HCT116 (cell line): ENCODE measurements around the gene SRPK3. TPM values are rescaled to one million over a fixed set of nuclear protein-coding genes. Genes with fewer than 3 reads are reported as not detected.

Source experiments
- ATAC-seq: fragments of 200-7000 bp; cut with Tn5 transposase; 2 replicates; pipeline ENCODE4 v1.9.1; 2020; ENCODE audit warnings: mild to moderate bottlenecking, moderate library complexity
- BruUV-seq: library from RNA; stranded (reverse); fragments of 400-500 nt; replicated peaks from 2 replicates; lab custom pipeline; 2021; lab: Mats Ljungman, UMichigan
- CTCF ChIA-PET: fragments of 300-600 bp; sonication (Branson Sonifier 250); formaldehyde crosslinking; loops from one replicate; lab custom pipeline; 2021; ENCODE audit warnings: antibody characterized with exemption; lab: Charles Lee
- POLR2A ChIA-PET: fragments of 300-600, 350-600 bp; sonication (Branson Sonifier 250); formaldehyde crosslinking; loops from one replicate; lab custom pipeline; 2021; ENCODE audit warnings: antibody characterized with exemption; lab: Charles Lee
- RAD21 ChIA-PET, 2 experiments: fragments of 300-600 bp; sonication (Branson Sonifier 250); formaldehyde crosslinking; loops; one replicate each; lab custom pipeline; 2023; ENCODE audit warnings: low total read pairs in 2 of 2; ENCODE audit not compliant: uncharacterized antibody in 2 of 2, unreplicated experiment in 2 of 2, low non-redundant PET in 1 of 2; lab: Charles Lee
- DNase-seq: peaks from one replicate; pipeline ENCODE4 v3.0.0-alpha.2; 2010; ENCODE audit warnings: low read depth, low spot score
- H2AFZ ChIP-seq: fragments of 200-600 bp; shearing (Covaris generic), sonication (generic); 2 replicates; pipeline ENCODE4 v1.6.1; 2017; ENCODE audit warnings: low read depth, mixed run types, mixed read lengths, antibody characterized with exemption, low read length; ENCODE audit not compliant: poor library complexity, severe bottlenecking
- H3K27ac ChIP-seq: 2 replicates; pipeline ENCODE4 v1.5.1; 2012; ENCODE audit warnings: low read depth, low read length
- H3K27me3 ChIP-seq: fragments of 200-600 bp; sonication (generic); 2 replicates; pipeline ENCODE4 v1.6.1; 2016; ENCODE audit warnings: mixed run types, low read length, mixed read lengths; ENCODE audit not compliant: insufficient read depth
- H3K36me3 ChIP-seq, 2 experiments: fragments of 200-500 bp in 1 of 2; fragments of 200-600 bp in 1 of 2; sonication (Bioruptor generic) in 1 of 2; sonication (generic) in 1 of 2; 2 replicates each; pipeline versions ENCODE4 v1.5.1 to v1.6.1; 2014 to 2016; ENCODE audit warnings: low read length in 2 of 2, inconsistent platforms in 1 of 2, mixed read lengths in 1 of 2, mixed run types in 1 of 2; ENCODE audit not compliant: insufficient read depth in 2 of 2, control insufficient read depth in 1 of 2
- H3K4me1 ChIP-seq, 2 experiments: fragments of 200-600 bp in 1 of 2; sonication (generic) in 1 of 2; 2 replicates each; pipeline versions ENCODE4 v1.5.1 to v1.6.1; 2012 to 2017; ENCODE audit warnings: low read length in 2 of 2, inconsistent platforms in 1 of 2, mild to moderate bottlenecking in 1 of 2, mixed read lengths in 1 of 2, mixed run types in 1 of 2, moderate library complexity in 1 of 2; ENCODE audit not compliant: insufficient read depth in 2 of 2, control insufficient read depth in 1 of 2
- H3K4me2 ChIP-seq: fragments of 200-600 bp; sonication (generic); 2 replicates; pipeline ENCODE4 v1.6.1; 2017; ENCODE audit warnings: mixed run types, low read length, mixed read lengths
- H3K4me3 ChIP-seq, 2 experiments: fragments of 200-600 bp in 1 of 2; sonication (generic) in 1 of 2; replicated peaks in 1 of 2; 2 replicates each; pipeline ENCODE4 v1.5.1; 2011 to 2016; ENCODE audit warnings: low read length in 2 of 2, control low read depth in 1 of 2, low read depth in 1 of 2, mild to moderate bottlenecking in 1 of 2, mixed read lengths in 1 of 2, mixed run types in 1 of 2
- H3K79me2 ChIP-seq: fragments of 200-600 bp; sonication (generic); 2 replicates; pipeline ENCODE4 v1.6.1; 2017; ENCODE audit warnings: mild to moderate bottlenecking, mixed run types, low read length, moderate library complexity, mixed read lengths; ENCODE audit not compliant: insufficient read depth
- H3K9ac ChIP-seq: fragments of 200-600 bp; sonication (generic); 2 replicates; pipeline ENCODE4 v1.6.1; 2016; ENCODE audit warnings: low read length, mixed read lengths
- H3K9me2 ChIP-seq: fragments of 200-600 bp; sonication (generic), shearing (Covaris generic); 2 replicates; pipeline ENCODE4 v1.6.1; 2017; ENCODE audit warnings: mixed run types, mild to moderate bottlenecking, moderate library complexity; ENCODE audit not compliant: insufficient read depth
- H3K9me3 ChIP-seq, 2 experiments: fragments of 200-500 bp in 1 of 2; fragments of 200-600 bp in 1 of 2; sonication (Bioruptor generic) in 1 of 2; sonication (generic) in 1 of 2; 2 replicates each; pipeline ENCODE4 v1.6.1; 2014 to 2017; ENCODE audit warnings: low read length in 2 of 2, mixed read lengths in 2 of 2, inconsistent platforms in 1 of 2, low read depth in 1 of 2, mild to moderate bottlenecking in 1 of 2, mixed run types in 1 of 2, moderate library complexity in 1 of 2; ENCODE audit not compliant: control insufficient read depth in 1 of 2, insufficient read depth in 1 of 2
- H4K20me1 ChIP-seq: fragments of 200-600 bp; sonication (generic), shearing (Covaris generic); 2 replicates; pipeline ENCODE4 v1.6.1; 2017; ENCODE audit warnings: mixed run types, mild to moderate bottlenecking, moderate library complexity; ENCODE audit not compliant: insufficient read depth
- CBX3 ChIP-seq: IDR thresholded peaks from 2 replicates; pipeline ENCODE4 v1.6.1; 2012; ENCODE audit warnings: low read depth
- CEBPB ChIP-seq: IDR thresholded peaks from 2 replicates; pipeline ENCODE4 v1.6.1; 2012; ENCODE audit warnings: low read depth
- EGR1 ChIP-seq: IDR thresholded peaks from 2 replicates; pipeline ENCODE4 v1.6.1; 2012; ENCODE audit warnings: low read depth
- ELF1 ChIP-seq: IDR thresholded peaks from 2 replicates; pipeline ENCODE4 v1.6.1; 2012; ENCODE audit warnings: low read depth, borderline replicate concordance
- EZH2 ChIP-seq: fragments of 200-600 bp; sonication (generic); IDR thresholded peaks from 2 replicates; pipeline ENCODE4 v1.6.1; 2017; ENCODE audit warnings: antibody characterized with exemption, mixed run types
- EZH2phosphoT487 ChIP-seq: fragments of 200-600 bp; IDR thresholded peaks from 2 replicates; pipeline ENCODE4 v1.6.1; 2018; ENCODE audit warnings: antibody characterized with exemption, borderline replicate concordance
- FOSL1 ChIP-seq: IDR thresholded peaks from 2 replicates; pipeline ENCODE4 v1.6.1; 2012; ENCODE audit warnings: low read depth
- JUND ChIP-seq: IDR thresholded peaks from 2 replicates; pipeline ENCODE4 v1.6.1; 2012
- POLR2AphosphoS5 ChIP-seq: IDR thresholded peaks from 2 replicates; pipeline ENCODE4 v1.6.1; 2011; ENCODE audit warnings: mild to moderate bottlenecking, low read depth, low read length, moderate library complexity
- TCF7L2 ChIP-seq: IDR thresholded peaks from 2 replicates; pipeline ENCODE4 v1.7.0; 2011; ENCODE audit warnings: borderline replicate concordance, inconsistent platforms; ENCODE audit not compliant: insufficient read depth, insufficient read length; ENCODE audit errors: extremely low read depth
- ZNF274 ChIP-seq: fragments of 200-500 bp; sonication (Bioruptor generic); IDR thresholded peaks from 2 replicates; pipeline ENCODE4 v1.6.1; 2014; ENCODE audit warnings: mild to moderate bottlenecking, low read depth, low read length, inconsistent platforms
- intact Hi-C: fragments of 100-400 bp; cut with micrococcal nuclease; formaldehyde crosslinking; loops from 2 replicates; pipeline ENCODE4 v1.10.0; 2022
- total RNA-seq: library from RNA; stranded (reverse); gene quantifications from one replicate; pipeline ENCODE4 v1.2.1, GENCODE V29; 2021; ENCODE audit not compliant: unreplicated experiment
- TF ChIP-seq, protein P1 (sequence below): IDR thresholded peaks from 2 replicates; pipeline ENCODE4 v1.6.1; 2011; ENCODE audit warnings: mild to moderate bottlenecking, low read length, moderate library complexity; ENCODE audit not compliant: insufficient replicate concordance; ENCODE audit errors: extremely low read depth

The SRPK3 gene
- total RNA-seq, 1 experiment from 2014 or later, result not detected

DNA sequence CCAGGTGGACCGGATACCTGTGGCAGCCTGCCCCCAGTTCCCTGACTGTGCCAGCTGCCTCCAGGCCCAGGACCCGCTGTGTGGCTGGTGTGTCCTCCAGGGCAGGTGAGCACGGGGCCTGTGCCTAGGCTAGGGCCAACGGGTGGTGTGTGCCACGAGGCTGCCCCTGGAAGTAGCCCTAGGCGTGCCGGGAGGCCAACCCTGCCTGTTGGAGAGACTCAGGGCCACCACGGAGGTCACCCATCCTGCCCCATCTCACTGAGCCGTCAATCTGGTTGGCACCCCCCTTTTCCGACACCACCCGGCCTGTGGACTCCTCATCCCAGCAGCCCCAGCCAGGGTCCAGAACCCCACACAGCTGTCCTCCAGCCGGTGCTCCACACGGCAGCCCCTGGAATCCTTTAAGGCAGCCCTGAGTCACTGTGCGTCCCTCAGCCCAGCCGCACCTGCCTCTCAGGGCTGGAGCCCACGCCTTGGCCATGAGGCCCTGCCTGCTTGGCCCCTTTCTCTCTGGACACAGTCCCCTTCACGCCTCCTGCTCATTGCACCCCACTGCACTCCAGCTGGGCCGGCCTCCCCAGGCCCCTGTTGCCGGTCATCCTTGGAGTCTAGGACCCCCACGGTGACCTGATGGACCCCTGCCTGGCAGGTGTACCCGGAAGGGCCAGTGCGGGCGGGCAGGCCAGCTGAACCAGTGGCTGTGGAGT is 11.5 kb upstream of the SRPK3 start:
- H3K79me2 ChIP-seq, result no peaks in the 10 kb centered on the region
- H3K4me1 ChIP-seq, result peaks cover 0 to 4% of the 10 kb centered on the region in 2 experiments; a peak in 2 of 4 replicates
- TF ChIP-seq, protein P1, sequence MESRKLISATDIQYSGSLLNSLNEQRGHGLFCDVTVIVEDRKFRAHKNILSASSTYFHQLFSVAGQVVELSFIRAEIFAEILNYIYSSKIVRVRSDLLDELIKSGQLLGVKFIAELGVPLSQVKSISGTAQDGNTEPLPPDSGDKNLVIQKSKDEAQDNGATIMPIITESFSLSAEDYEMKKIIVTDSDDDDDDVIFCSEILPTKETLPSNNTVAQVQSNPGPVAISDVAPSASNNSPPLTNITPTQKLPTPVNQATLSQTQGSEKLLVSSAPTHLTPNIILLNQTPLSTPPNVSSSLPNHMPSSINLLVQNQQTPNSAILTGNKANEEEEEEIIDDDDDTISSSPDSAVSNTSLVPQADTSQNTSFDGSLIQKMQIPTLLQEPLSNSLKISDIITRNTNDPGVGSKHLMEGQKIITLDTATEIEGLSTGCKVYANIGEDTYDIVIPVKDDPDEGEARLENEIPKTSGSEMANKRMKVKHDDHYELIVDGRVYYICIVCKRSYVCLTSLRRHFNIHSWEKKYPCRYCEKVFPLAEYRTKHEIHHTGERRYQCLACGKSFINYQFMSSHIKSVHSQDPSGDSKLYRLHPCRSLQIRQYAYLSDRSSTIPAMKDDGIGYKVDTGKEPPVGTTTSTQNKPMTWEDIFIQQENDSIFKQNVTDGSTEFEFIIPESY, result no peak
- TF ChIP-seq FOSL1 (no peak), JUND (no peak), EZH2 (no peak)
- RAD21 ChIA-PET, result no interaction called here
- no peak overlapping the region for H3K4me3 ChIP-seq
- no peaks in the 10 kb centered on the region for H3K9me2 ChIP-seq
- no TSS peak for BruUV-seq
- H3K27me3 ChIP-seq, result no peaks in the 10 kb centered on the region
- no peaks in the 10 kb centered on the region for H4K20me1 ChIP-seq
- H3K4me2 ChIP-seq, result no peak overlapping the region
- no peak for ATAC-seq
- DNase-seq, result no peak
- no peak overlapping the region for H3K27ac ChIP-seq
- no peaks in the 10 kb centered on the region for H3K9me3 ChIP-seq
- POLR2A ChIA-PET, result no interaction called here
- H3K36me3 ChIP-seq, result no peaks in the 10 kb centered on the region
- no peak overlapping the region for H2AFZ ChIP-seq
- CTCF ChIA-PET, result no interaction called here
- intact Hi-C loops, result no loop called here
- H3K9ac ChIP-seq, result no peak overlapping the region

GRCh38 chrX:153769865-153770600 is 10.8 kb upstream of the SRPK3 start:
- Histone ChIP-seq H3K4me1 (no peaks in the 10 kb centered on the region; a peak in 1 of 4 replicates), H3K27me3 (no peaks in the 10 kb centered on the region), H3K36me3 (no peaks in the 10 kb centered on the region), H3K9me2 (no peaks in the 10 kb centered on the region), H4K20me1 (no peaks in the 10 kb centered on the region), H3K9me3 (no peaks in the 10 kb centered on the region), H3K4me3 (no peak overlapping the region), H3K27ac (no peak overlapping the region), H3K9ac (no peak overlapping the region), H3K79me2 (no peaks in the 10 kb centered on the region), H2AFZ (no peak overlapping the region), H3K4me2 (no peak overlapping the region)
- ChIA-PET RAD21 (no interaction called here), POLR2A (no interaction called here), CTCF (no interaction called here)
- BruUV-seq, result no TSS peak
- ATAC-seq, result no peak
- intact Hi-C loops, result no loop called here
- no peak for DNase-seq
- TF ChIP-seq ZNF274 (no peak), CBX3 (no peak), CEBPB (no peak), TCF7L2 (no peak), JUND (no peak), POLR2AphosphoS5 (no peak), EGR1 (no peak), ELF1 (no peak), EZH2phosphoT487 (no peak)
- TF ChIP-seq, protein P1, result no peak
